Hepatocyte (in vitro differentiated cells): ENCODE measurements around the gene ZNF597.
A peak's percentile ranks its signal among the peaks of the same experiment; 100 is the strongest.

Source experiments
- CTCF ChIP-seq: fragments of 200-600 bp; sonication (generic); IDR thresholded peaks from 2 replicates; pipeline ENCODE4 v1.5.1; 2016; ENCODE audit warnings: antibody characterized with exemption, mild to moderate bottlenecking; ENCODE audit not compliant: poor library complexity
- EZH2 ChIP-seq: fragments of 200-600 bp; sonication (generic); IDR thresholded peaks from 2 replicates; pipeline ENCODE4 v1.6.1; 2016; ENCODE audit warnings: antibody characterized with exemption, mild to moderate bottlenecking, borderline replicate concordance

GRCh38 chr16:3457434-3458252, 14.3 kb upstream of the ZNF597 start:
- TF ChIP-seq CTCF (peak; percentile 41), EZH2 (no peak)
